Astrocyte of the cerebellum (primary cell): Measurements from ENCODE around the gene RBFOX1.
A peak's percentile ranks its signal among the peaks of the same experiment; 100 is the strongest.

Source experiments
- DNase-seq: peaks from one replicate; pipeline ENCODE4 v3.0.0-alpha.2; 2011; ENCODE audit warnings: low read depth
- H3K4me3 ChIP-seq: 2 replicates; pipeline ENCODE4 v1.5.1; 2011; ENCODE audit warnings: mild to moderate bottlenecking, low read depth, low read length, moderate library complexity
- CTCF ChIP-seq: IDR thresholded peaks from 2 replicates; pipeline ENCODE4 v1.5.1; 2012; ENCODE audit warnings: low read length, low read depth, moderate library complexity, mild to moderate bottlenecking; ENCODE audit errors: missing control alignments
- in situ Hi-C: cut with HindIII; loops from 2 replicates; pipeline ENCODE4 v1.10.0; 2017; ENCODE audit warnings: low sequenced_read_pairs

The RBFOX1 gene

GRCh38 chr16:7583396-7583795 is 250.8 kb downstream of the RBFOX1 start:
- H3K4me3 ChIP-seq, result no peak overlapping the region
- in situ Hi-C loops, result no loop called here
- no peak for DNase-seq
- TF ChIP-seq CTCF, result no peak

- no peak for DNase-seq
Observed at GRCh38 chr16:7584561-7584960, 251.9 kb downstream of the RBFOX1 start.

GRCh38 chr16:7585705-7586104 is 253.1 kb downstream of the RBFOX1 start:
- in situ Hi-C loops, result no loop called here
- no peak for DNase-seq
- no peak for TF ChIP-seq CTCF
- H3K4me3 ChIP-seq, result no peak overlapping the region

More at GRCh38 chr16:7584561-7584960, 251.9 kb downstream of the RBFOX1 start:
- in situ Hi-C loops, result no loop called here
- H3K4me3 ChIP-seq, result no peak overlapping the region
- no peak for TF ChIP-seq CTCF

- H3K4me3 ChIP-seq, result no peak overlapping the region
- in situ Hi-C loops, result no loop called here
- no peak for DNase-seq
- TF ChIP-seq CTCF, result no peak
Observed at GRCh38 chr16:7590934-7591333, 258.3 kb downstream of the RBFOX1 start.

- no peak for DNase-seq
- TF ChIP-seq CTCF, result no peak
- H3K4me3 ChIP-seq, result no peak overlapping the region
- in situ Hi-C loops, result no loop called here
Observed at GRCh38 chr16:7596308-7596707, 263.7 kb downstream of the RBFOX1 start.

GRCh38 chr16:7597677-7598076 is 265.0 kb downstream of the RBFOX1 start:
- in situ Hi-C loops, result no loop called here
- peak; percentile 1 for DNase-seq
- H3K4me3 ChIP-seq, result no peak overlapping the region
- TF ChIP-seq CTCF, result no peak

- no peak for DNase-seq
- no peak for TF ChIP-seq CTCF
- in situ Hi-C loops, result no loop called here
- no peak overlapping the region for H3K4me3 ChIP-seq
Observed at GRCh38 chr16:7601100-7601499, 268.5 kb downstream of the RBFOX1 start.
